GM18873 (cell line): ENCODE measurements around the gene DSN1.

Experiments
- ATAC-seq: cut with Tn5 transposase; IDR thresholded peaks from one replicate; pipeline ENCODE4 v1.9.1; 2021; ENCODE audit warnings: mild to moderate bottlenecking, moderate library complexity, moderate number of reproducible peaks; ENCODE audit not compliant: unreplicated experiment, low FRiP score

DSN1 gene

DNA sequence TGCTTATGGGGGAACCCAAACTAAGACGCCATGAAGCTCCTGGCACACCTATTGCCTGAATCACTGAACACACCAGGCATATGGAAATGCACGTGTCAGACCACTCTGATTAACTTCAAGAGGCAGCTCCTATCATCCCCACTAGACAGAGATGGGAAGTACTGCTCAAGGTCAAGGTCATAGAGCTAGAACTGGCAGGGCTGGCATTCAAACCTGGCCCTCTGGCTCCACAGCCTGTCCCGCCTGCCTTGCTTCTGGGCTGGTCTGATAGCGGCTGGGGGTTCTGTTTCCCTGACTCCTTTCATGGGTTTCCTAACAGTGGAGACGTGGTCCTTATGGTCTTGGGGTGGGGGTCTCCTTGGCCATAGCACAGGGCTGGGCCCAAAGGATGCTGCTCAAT, 22.6 kb upstream of the DSN1 start:
- no peak for ATAC-seq

DNA sequence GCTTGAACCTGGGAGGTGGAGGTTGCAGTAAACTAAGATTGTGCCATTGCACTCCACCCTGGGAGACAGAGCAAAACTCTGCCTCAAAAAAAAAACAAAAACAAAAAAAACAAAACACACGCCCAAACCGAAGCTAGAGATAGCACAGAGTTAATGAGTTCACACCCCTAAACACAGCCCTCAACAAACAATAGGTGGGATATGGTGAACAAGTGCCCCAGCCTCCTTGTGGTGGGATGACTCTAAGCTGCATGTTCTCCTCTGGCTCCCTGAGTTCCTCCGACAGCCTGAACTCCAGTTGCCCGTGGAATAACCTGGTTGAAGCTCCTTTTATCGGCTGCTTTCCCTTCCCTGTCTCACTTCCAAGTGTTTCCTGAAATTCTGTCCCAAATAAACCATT, 22.1 kb upstream of the DSN1 start:
- ATAC-seq = no peak

DNA sequence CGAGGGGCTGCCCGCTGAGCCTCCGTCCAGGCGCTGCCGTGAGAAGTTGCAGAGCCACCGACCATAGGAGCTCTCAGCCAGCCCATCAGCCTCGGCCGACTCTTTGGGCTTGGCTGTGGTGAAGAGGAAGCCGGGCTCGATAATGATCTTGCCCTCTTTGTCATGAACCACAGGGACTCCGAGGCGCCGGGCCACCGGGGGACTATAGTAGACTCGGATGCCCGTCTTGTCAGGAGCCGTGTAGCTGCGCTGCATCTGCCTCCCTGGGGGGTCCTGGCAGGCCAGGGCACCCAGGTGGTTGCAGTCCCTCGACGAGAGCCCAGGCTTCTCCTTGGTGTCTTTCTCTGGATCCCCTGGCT, 20.5 kb upstream of the DSN1 start:
- no peak for ATAC-seq

DNA sequence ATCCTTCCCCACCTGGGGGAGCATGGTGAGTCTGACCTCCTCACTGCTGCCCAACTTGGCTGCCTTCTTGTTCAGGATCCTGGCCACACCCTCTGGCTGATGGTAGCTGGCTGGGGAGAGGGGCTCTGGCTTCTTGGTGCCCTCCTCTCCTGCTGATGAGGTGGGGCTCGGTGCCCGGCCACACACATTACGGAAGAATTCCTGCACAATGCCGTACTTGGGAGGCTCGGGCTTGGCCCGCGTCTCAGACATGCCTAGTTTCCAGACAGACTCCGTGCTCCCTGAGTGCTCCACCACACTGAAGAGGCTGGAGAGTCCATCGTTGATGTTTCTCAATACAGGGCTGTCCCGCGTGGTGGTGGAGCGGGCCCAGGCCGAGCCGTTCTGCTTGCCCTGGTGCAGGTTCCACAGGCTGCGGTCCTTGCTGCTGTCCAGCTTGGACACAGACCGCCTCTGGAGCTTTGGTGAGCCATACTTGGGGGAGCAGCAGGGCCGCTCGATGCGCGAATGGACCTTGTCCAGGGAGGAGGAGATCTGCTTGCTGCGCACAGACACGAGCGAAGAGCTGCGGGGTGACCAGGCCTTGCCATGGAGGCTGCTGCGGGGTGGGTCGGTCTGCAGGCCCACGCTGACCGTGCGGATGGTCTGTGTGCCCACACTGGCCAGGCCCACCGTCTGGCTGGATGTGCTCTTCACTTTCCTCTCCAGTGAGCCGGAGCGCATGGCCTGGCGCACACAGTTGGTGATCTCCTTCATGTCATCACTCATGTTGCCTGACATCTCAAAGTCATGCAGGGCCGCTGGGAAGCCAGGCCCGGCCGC, 19.9 kb upstream of the DSN1 start:
- ATAC-seq = no peak

DNA sequence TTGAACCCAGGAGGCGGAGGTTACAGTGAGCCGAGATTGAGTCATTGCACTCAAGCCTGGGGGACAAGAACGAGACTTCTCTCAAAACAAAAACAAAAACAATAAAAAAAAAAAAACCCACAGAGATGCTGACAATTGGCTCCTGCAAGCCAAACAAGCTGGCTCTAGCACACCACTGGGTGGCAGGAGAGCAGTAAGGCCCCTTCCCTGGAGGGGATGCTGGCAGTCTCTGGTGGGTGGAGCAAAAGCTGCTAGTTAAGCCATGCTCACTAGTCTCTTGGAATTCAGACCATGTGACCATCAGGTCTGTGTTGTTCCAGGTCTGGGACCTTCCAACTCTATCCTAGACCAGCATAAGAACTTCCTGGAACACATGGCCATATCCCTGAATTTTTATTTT, 18.9 kb upstream of the DSN1 start:
- no peak for ATAC-seq

DNA sequence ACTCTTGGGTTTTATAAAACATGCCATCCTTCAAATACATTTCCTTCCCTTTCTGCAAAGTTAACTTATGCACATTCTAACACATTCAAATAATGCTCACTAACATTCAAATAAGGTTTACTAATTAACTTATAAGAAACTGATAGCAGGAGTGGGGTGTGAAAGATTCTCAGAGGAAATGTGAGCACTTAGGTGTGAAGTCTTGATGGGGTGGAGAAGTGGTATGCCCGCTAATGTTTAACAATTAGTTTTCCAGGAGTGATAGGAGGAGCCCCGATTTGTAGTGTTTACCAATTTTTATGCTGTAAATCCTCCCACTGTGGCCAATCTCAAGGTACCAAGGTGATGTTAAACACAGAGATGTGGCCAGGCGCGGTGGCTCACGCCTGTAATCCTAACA, 18.3 kb upstream of the DSN1 start:
- no peak for ATAC-seq

DNA sequence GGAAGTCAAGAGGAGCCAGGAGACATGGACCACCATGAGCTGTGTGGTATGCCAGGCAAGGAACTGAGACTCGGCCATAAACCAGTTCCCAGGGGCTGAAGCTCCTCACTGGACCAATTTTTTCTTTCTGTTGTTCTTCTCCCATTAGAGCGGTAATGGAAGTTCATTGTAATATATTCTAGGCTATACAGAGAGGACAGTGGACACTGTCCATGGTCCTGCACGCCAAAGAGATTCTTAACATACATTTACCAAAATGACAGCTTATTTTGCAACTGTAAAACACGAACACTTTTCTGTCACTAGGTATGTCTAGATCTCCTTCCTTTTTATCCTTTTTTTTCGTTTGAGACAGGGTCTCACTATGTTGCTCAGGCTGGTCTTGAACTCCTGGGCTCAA, 13.1 kb upstream of the DSN1 start:
- ATAC-seq = no peak

DNA sequence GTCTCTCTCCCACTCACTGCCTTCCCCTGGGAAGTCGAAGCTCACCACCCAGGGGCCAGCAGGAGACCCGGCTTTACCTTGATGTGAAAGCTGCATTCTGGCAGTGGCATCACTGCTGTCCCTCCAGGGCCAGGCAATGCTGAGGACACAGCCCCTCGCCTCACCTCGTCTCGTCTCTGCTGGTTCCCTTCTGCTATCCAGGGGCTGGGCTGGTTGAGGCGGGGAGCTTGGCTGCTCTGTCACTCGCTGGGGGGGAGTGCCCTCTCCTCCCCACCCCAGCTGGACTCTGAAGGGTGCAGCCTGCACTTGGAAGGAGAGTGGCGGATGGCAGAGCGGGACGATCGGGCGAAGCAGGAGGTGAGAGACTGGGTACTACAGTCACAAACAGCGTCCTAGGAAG, 12.7 kb upstream of the DSN1 start:
- ATAC-seq = no peak

DNA sequence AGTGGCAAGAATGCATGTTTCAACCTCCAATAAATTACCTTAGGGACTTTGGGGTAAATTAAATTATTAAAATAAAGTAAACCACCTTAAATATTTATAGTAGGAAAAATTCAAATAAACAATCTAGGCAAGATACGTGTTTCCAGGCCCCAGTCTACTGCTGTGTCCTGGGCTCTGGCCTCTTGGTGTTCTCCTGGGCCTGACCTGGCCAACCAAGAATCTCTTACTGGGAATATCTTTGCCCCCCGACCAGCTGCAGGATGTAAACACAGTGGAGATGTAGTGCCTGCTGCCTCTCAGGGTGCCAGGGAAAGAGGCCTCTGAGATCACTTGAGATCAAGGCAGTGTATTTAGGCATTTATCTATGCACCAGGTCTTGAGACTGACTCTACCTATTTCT, 11.7 kb upstream of the DSN1 start:
- no peak for ATAC-seq

DNA sequence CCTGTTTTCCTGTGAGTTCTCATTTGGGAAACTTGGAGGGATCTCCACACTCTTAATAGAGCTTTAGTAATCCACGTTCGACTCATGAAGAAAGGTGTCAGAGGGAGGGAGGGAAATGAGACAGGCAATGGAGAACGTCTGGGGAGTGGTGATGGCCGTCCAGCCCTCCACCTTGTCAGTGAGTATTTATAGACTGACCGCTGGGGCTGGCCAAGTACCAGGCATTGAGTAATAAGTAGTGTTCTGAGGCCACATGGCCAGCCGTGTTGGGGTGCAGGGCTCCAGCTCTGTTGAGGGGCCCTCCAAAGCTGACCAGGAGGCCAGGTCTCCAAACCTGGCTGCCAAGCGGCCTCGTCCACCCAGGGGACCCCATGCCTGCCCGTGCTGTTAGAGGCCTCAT, 11.3 kb upstream of the DSN1 start:
- ATAC-seq = no peak

DNA sequence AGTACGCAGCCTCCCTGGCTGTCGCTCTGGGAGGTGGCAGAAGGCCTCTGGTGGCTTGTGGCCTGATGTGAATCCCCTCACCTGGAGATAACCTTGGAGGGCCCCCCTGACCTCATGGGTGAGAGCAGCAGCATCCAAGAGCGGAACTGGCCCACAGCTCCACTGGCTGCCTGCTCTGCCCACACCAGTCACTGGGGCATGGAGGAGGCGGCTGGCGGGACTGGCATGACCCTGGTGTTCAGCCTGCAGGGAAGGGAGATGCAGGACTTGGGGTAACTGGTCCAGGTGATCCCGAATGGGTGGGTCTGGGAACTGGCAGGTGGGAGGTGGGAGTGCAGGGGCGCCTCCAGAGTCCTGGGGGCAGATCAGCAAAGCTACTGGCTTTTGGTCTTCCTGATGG, 10.6 kb upstream of the DSN1 start:
- no peak for ATAC-seq

DNA sequence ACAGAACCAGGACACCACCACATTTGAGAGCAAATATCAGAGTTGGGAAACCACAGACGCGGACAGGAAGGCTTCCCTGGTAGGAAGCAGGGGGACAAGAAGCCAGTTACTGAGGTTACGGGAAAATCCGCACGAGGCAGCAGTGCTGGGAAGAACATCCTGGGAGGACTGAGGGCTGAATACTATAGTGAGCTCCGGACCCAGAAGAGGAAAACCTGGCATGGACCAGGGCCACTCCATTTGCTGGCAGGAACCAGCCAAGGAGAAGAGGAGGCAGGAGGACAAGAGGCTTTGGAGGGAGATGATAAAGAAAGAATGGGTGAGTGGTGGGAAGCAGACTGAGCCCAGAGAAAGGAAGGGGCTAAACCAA, 6.1 kb upstream of the DSN1 start:
- ATAC-seq = no peak

DNA sequence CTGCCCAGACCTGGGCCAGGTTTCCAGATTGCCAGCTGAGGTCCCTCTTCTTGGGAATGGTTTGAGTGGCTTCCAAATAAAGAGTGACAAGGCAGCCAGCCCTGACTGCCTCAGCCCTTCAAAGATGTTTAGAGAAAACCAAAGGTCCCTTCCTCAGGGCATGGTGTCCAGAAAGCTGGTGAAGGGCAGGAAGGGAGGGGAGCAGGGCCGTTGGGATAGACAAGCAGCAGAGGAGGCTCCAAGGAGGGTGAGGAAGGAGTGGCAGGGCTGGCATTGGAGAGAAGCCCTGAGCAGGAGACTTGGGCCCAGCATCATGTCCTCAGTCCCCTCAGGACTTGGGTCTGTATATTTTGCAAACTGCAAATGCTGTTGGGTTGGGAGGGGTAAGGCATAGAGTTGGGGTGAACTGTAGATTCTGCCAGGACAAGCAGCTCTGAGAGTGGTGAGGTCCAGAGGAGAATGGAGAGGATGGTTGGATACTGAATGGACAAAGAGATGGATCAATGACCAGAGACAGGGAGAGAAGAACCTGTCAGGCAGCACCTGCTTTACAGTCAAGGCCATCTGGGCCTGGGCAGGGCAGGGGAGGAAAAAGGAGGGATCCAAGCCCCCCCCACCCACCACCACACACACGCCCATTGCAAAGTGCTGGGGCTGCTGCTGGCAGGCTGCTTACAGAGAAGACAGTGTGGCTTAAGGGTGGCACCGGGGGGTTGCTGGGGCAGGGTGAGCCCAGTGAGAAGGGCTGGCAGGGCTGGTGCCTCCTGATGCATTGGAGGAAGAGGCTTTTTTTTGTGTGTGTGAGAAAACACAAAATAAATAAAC, 5.5 kb upstream of the DSN1 start:
- ATAC-seq = no peak

DNA sequence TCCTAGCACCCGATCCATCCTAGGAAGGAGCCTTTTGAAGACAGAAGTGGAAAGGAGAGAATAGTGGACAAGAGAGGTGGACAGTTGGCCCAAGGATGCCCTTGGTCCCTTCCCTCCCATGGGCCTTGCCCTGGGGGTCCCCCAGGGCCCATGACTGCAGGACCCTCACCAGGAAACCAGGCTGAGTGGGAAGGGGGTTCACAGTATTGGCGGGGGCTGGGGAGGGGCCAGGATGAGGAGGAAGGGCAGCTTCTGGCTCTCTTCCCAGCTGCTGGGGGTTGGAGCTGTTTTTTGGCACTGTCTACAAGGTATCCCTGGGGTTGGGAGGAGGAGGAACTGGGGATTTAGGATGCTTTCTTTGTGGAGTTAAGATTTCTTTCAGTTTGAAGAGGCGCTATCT, 4.0 kb upstream of the DSN1 start:
- ATAC-seq = no peak

DNA sequence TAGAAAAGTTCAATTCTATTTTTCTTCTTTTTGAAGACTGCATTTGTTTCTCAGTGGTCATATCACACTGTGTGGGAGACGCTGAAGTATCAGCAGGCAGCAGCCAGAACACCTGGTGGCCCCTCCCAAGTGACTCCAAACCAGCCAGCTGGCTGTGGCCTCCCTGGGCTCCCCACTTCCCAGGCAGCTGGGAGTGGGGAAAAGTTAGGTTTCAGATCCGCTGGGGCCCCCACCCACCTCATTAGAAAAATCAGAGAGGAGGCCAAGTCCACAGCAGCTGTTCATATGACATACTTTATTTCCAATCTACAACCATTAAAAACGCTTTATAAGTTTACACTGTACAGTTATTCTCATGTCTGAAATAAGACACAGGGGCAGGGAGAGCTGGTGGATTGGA, 3.6 kb upstream of the DSN1 start:
- ATAC-seq = no peak

DNA sequence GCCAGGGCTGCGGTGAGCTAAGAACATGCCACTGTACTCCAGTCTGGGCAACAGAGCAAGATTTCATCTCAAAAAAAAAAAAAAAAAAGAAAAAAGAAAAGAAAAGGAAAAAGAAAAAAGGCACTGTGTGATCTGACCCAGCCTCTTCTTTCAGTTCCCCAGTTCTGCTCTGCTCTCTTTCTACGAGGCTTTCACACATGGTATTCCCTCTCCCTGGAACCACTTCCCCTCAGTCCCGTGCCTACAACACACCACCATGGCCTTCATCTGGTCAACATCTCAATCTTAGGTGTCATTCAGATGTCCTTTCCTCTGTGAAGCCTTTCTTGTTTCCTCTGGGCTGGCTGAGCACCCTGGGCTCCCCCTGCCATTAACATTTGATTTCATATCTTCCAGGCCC, 2.3 kb upstream of the DSN1 start:
- ATAC-seq = no peak

DNA sequence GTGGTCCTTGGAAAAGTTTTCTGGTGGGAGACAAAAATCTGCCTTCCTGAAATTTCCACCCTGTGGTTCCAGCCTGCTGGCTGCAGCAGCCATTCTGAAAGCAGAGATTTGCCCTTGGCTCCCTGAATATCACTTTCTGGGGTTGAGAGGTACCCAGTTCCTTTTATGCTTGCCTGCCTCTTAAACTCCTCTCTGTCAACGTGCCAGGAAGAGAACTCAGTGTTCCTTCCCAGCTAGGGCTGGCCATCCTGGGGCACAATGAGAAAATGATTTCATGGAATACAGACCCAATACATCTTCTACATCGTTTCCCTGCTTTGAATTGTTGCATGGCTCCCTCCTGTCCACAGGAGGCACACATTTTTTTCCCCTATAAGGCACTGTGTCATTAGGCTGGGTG, 1.6 kb upstream of the DSN1 start:
- ATAC-seq = no peak

DNA sequence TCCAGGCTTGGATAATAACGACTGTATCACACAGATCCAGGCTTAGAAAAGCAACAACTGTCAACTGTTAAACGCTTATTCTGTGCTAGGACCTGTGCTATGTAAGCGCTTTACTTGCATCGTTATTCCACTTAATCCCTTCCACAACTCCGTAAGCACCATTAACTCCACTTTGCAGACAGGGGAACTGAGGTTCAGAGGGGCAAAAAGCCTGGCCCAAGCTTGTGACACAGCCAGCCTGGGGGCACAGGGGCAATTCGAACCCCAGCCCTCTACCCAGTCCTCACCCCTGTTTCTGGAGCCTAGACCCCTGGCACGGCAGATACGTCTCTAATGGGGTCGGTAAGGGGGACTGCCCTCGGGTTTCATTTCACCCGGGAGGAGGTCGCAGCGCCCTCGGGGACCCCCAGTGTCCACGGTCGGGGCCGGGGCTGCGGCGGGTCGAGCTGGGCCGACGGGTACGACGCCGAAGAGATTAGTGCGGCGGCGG, 411 bp downstream of the DSN1 start:
- peak; percentile 10 for ATAC-seq

DNA sequence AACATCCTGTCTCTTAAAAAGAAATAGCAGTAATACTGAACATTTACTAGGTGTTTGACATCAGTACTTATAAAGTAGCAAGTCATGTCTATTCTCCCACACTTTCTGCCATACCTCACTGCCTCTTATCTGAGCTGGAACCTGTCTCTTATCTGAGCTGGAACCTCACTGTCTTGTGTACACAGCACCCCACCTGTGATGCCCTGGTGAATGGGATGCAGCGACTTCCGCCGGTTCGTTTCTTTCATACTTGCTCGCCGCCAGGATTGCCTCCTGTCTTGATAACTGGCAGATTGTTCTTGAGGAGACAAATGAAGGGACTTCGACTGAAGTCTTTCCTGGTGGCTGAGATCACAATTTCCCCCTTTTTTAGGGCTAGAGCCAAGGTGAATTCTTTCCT, 2.9 kb downstream of the DSN1 start:
- no peak for ATAC-seq

DNA sequence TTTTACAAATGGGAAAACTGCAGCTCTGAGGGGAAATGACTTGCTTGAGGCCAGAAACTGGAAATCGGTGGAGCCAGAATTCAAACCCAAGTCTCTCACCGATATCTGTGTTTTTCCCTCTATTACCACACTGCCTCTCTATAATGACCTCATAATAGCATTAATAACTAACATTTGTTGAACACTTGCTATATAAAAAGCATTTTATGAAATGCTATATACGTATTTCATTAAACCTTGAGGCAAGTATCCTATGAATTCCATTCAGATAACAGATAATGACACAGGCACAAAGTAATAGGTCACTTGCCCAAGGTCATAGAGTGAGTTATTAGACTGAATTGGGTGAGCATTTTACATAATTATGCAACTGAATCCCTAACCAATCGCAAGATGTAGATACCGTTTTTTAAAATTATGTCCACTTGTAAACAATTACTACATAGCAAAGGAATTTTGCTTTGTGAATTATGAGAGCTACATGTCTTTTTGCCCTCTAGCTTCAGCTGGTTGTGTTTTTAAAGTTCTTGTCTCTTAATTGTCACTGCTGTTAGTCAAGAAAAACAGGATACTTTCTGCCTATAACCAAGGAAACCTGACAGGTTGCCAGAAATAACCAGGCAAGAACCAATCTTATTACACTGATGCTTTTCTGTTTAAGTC, 4.7 kb downstream of the DSN1 start:
- ATAC-seq = no peak

DNA sequence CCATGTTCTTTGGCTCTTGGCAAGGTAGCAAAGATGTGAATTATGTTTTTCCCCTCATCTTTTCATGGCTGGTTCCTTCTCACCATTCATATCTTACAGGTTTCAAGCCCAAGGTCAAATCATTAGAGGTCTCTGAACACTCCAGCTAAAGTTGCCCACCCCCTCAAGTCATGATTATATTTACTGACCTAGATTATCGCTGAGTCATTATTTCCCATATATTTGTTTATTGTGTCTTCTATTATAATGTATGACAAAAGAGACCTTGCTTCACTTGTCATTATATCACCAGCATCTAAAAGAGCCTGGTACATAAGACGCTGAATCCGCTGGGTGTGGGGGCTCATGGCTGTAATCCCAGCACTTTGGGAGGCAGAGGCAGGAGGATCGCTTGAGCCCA, 12.4 kb downstream of the DSN1 start:
- ATAC-seq = no peak
